Breast epithelium (tissue), 4 donors: ENCODE data around the gene MTA1. TPM values are rescaled to one million over a fixed set of nuclear protein-coding genes. Genes with fewer than 3 reads are reported as not detected.

Experiments
- DNase-seq, 2 donors: peaks; one replicate each; pipeline ENCODE4 v3.0.0-alpha.2; 2019; ENCODE audit warnings: low spot score in 2 of 2
- H3K27ac ChIP-seq, 2 donors: fragments of 200-600 bp; sonication (generic) in 1 of 2; one replicate each; pipeline ENCODE4 v1.5.1; 2016 to 2019; ENCODE audit warnings: mild to moderate bottlenecking in 1 of 2
- H3K27me3 ChIP-seq, 2 donors: fragments of 200-600 bp; sonication (generic) in 1 of 2; one replicate each; pipeline versions ENCODE4 v1.5.1 to v1.6.0; 2017 to 2019; ENCODE audit warnings: control low read depth in 1 of 2, mild to moderate bottlenecking in 1 of 2
- H3K36me3 ChIP-seq: fragments of 200-600 bp; one replicate; pipeline ENCODE4 v1.5.1; 2019
- H3K4me1 ChIP-seq, 2 donors: fragments of 200-600 bp; sonication (generic); one replicate each; pipeline ENCODE4 v1.5.1; 2016 to 2019; ENCODE audit warnings: control low read depth in 1 of 2
- H3K4me3 ChIP-seq, 3 donors: fragments of 200-600 bp; sonication (generic); 1 replicate in 2 of 3; 2 replicates in 1 of 3; pipeline ENCODE4 v1.5.1; 2016 to 2019; ENCODE audit warnings: mild to moderate bottlenecking in 3 of 3, moderate library complexity in 2 of 3
- H3K9me3 ChIP-seq, 2 donors: fragments of 200-600 bp; sonication (generic) in 1 of 2; one replicate each; pipeline ENCODE4 v1.5.1; 2016 to 2019; ENCODE audit warnings: control low read depth in 1 of 2
- POLR2A ChIP-seq: fragments of 450-650 bp; IDR thresholded peaks from one replicate; pipeline ENCODE4 v1.6.1; 2016; ENCODE audit warnings: antibody characterized with exemption, mild to moderate bottlenecking, moderate library complexity
- POLR2AphosphoS5 ChIP-seq, 3 donors: sonication (generic); formaldehyde crosslinking; IDR thresholded peaks; one replicate each; pipeline ENCODE4 v1.6.1; 2017; ENCODE audit warnings: antibody characterized with exemption in 3 of 3
- intact Hi-C: fragments of 100-400 bp; cut with DNase I; formaldehyde crosslinking; loops from one replicate; pipeline ENCODE4 v1.15.1; 2023; ENCODE audit warnings: low total_unique reads
- total RNA-seq, 3 donors: library from RNA; depleted of rRNA; stranded (reverse); fragments of >200 nt; gene quantifications; one replicate each; pipeline ENCODE4 v1.1.0, GENCODE V29; 2016
- TF ChIP-seq, protein P1 (sequence below), 3 donors: fragments of 450-650 bp; IDR thresholded peaks; one replicate each; pipeline ENCODE4 v1.5.1; 2016 to 2017; ENCODE audit warnings: antibody characterized with exemption in 3 of 3, mild to moderate bottlenecking in 3 of 3, moderate library complexity in 3 of 3

The MTA1 gene
- total RNA-seq, 3 donors from 2014 or later = 50.7 to 70.1 (median 68.8) TPM

DNA sequence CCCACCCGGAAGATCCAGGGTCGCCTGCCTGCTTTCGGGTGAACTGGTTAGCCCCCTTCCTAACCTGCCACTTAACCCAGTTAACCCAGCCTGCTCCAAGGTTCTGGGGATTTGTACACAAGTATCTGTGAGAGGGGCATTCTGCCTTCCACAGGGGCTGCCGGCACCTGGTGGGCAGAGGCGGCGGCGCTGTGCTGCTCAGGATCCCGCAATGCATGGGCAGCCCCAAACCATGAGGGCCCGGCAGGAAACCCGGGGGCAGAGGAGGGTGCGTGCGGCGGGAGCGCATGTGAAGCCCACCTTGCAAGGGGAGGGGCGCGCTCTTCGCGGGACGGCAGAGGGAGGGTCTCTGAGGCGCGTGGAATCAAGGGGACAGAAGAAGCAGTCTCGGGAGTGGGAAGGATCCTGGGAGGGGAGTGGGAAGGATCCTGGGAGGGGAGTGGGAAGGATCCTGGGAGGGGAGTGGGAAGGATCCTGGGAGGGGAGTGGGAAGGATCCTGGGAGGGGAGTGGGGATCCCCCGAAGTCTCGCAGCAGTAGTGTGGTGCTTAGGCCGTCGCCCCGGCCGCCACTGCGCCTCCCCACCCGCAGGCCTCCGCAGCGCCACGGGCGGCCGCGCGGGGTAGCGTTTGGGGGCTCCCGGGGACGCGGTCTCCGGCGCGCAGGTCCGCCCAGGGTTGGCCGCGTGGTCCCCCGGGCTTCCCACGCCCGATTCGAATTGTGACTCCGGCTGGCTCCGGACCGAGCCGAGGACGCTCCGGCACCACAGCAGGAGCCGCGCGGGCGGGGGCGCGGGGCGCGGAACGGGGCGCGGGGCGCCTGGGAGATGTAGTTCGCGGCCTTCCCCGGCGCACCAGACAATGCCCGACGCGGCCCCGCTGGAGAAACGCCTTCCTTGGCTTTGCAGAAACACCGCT, 4.9 kb upstream of the MTA1 start:
- no peak for TF ChIP-seq POLR2A
- TF ChIP-seq, protein P1, sequence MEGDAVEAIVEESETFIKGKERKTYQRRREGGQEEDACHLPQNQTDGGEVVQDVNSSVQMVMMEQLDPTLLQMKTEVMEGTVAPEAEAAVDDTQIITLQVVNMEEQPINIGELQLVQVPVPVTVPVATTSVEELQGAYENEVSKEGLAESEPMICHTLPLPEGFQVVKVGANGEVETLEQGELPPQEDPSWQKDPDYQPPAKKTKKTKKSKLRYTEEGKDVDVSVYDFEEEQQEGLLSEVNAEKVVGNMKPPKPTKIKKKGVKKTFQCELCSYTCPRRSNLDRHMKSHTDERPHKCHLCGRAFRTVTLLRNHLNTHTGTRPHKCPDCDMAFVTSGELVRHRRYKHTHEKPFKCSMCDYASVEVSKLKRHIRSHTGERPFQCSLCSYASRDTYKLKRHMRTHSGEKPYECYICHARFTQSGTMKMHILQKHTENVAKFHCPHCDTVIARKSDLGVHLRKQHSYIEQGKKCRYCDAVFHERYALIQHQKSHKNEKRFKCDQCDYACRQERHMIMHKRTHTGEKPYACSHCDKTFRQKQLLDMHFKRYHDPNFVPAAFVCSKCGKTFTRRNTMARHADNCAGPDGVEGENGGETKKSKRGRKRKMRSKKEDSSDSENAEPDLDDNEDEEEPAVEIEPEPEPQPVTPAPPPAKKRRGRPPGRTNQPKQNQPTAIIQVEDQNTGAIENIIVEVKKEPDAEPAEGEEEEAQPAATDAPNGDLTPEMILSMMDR (IDR thresholded peaks at IDR 0.05) = peak; percentile 24 to 88 (median 34)
- TF ChIP-seq POLR2AphosphoS5 (IDR thresholded peaks at IDR 0.05) = peak in 1 of 3 donors; percentile 13
- H3K27ac ChIP-seq = peak overlapping the region; percentile 61 to 83
- no peaks in the 10 kb centered on the region for H3K9me3 ChIP-seq
- H3K4me3 ChIP-seq = peak overlapping the region; percentile 45 to 85 (median 62)
- intact Hi-C loops = no loop called here
- peaks cover 6 to 15% of the 10 kb centered on the region in 2 donors for H3K4me1 ChIP-seq
- H3K36me3 ChIP-seq = no peaks in the 10 kb centered on the region
- peaks cover 0 to 4% of the 10 kb centered on the region in 2 donors for H3K27me3 ChIP-seq
- peak in 1 of 2 donors; percentile 41 for DNase-seq

DNA sequence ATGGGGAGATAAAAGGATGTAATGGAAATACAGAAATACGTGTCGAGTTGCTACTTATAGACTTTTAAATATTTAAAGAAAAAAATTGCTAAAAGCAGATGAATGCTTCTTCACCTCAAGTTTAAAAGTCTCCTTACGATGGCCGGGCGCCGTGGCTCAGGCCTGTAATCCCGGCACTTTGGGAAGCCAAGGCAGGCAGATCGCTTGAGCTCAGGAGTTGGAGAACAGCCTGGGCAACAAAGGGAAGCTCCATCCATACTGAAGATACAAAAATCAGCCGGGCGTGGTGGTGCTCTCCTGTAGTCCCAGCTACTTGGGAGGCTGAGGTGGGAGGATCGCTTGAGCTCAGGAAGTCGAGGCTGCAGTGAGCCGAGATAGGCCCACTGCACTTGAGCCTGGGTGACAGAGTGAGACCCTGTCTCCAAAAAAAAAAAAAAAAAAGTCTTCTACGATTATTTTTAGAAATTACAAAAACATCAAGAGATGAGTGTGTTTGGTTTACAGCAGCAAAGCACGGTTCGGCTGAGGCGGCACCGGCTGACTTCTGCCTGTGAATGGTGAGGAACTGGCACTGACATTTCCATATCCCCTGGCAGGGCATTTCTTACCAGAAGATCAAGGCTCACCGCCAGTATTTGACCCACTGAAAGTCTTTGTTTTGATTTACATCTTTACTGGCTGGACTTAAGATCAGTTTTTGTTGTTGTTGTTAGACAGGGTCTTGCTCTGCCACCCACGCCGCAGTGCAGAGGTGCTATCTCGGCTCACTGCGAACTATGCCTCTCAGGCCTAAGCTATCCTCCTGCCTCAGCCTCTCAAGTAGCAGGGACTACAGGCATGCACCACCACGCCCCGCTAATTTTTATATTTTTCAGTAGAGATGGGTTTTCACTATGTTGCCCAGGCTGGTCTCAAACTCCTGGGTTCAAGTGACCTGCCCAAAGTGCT, 3.9 kb upstream of the MTA1 start:
- Histone ChIP-seq H3K4me1 (peaks cover 6 to 16% of the 10 kb centered on the region in 2 donors), H3K4me3 (peak overlapping the region; percentile 45 to 85 (median 62)), H3K27ac (no peak overlapping the region), H3K36me3 (no peaks in the 10 kb centered on the region), H3K9me3 (no peaks in the 10 kb centered on the region), H3K27me3 (peaks cover 0 to 3% of the 10 kb centered on the region in 2 donors)
- DNase-seq = no peak
- TF ChIP-seq POLR2A (no peak), POLR2AphosphoS5 (IDR thresholded peaks at IDR 0.05) (no peak)
- intact Hi-C loops = no loop called here

DNA sequence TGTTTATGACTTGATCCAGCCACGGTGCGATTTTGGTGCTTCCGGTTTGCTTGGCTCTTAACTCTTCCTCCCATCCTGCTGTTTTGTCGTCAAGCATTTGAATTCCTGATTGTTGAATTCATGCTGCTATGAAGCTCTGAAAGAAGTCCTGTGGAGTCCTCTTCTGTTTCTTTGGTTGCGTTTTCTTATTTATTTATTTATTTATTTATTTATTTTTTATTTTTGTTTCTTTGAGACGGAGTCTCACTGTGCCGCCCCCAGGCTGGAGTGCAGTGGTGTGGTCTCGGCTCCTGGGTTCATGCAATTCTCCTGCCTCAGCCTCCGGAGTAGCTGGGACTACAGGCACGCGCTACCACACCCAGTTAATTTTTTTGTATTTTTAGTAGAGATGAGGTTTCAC, 3.0 kb upstream of the MTA1 start:
- Histone ChIP-seq H3K4me1 (peaks cover 8 to 22% of the 10 kb centered on the region in 2 donors), H3K9me3 (no peaks in the 10 kb centered on the region), H3K27ac (no peak overlapping the region), H3K36me3 (no peaks in the 10 kb centered on the region), H3K27me3 (no peaks in the 10 kb centered on the region), H3K4me3 (no peak overlapping the region)
- DNase-seq = no peak
- TF ChIP-seq, protein P1 (IDR thresholded peaks at IDR 0.05) = no peak
- intact Hi-C loops = no loop called here

DNA sequence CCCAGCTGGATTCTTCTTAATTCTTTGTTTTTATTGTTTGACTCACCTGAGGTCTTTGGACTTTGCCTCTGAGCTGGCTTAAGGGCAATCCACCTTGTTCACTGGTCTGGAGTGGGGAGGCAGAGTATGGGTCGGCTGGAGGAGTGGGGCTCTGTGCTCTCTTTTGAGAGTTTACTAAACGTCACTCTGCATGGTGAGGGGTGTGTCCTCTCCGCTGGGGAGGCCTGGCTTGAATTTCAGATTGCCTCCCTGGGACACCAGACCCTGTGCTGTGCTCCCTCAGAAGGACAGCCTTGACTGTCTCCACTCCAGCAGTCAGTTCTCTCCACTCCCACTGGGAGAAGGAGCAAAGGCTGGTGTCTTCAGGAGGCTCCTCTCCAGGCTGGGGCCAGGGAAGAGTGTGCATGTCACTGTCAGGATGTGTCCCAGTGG, 1.9 kb upstream of the MTA1 start:
- no peaks in the 10 kb centered on the region for H3K36me3 ChIP-seq
- intact Hi-C loops = no loop called here
- no peaks in the 10 kb centered on the region for H3K27me3 ChIP-seq
- TF ChIP-seq, protein P1 (IDR thresholded peaks at IDR 0.05) = no peak
- no peak for TF ChIP-seq POLR2AphosphoS5 (IDR thresholded peaks at IDR 0.05)
- TF ChIP-seq POLR2A = no peak
- H3K4me1 ChIP-seq = peaks cover 17 to 22% of the 10 kb centered on the region in 2 donors
- H3K4me3 ChIP-seq = no peak overlapping the region
- H3K27ac ChIP-seq = no peak overlapping the region
- no peaks in the 10 kb centered on the region for H3K9me3 ChIP-seq
- DNase-seq = no peak
